GM12874 (cell line): ENCODE results near the gene TUBB3.

Experiments
- TF ChIP-seq, protein P1 (sequence below): IDR thresholded peaks from 2 replicates; pipeline ENCODE4 v1.5.1; 2011; ENCODE audit warnings: low read depth, mild to moderate bottlenecking, control low read depth, low read length, moderate library complexity; ENCODE audit not compliant: insufficient read depth

The TUBB3 gene

DNA sequence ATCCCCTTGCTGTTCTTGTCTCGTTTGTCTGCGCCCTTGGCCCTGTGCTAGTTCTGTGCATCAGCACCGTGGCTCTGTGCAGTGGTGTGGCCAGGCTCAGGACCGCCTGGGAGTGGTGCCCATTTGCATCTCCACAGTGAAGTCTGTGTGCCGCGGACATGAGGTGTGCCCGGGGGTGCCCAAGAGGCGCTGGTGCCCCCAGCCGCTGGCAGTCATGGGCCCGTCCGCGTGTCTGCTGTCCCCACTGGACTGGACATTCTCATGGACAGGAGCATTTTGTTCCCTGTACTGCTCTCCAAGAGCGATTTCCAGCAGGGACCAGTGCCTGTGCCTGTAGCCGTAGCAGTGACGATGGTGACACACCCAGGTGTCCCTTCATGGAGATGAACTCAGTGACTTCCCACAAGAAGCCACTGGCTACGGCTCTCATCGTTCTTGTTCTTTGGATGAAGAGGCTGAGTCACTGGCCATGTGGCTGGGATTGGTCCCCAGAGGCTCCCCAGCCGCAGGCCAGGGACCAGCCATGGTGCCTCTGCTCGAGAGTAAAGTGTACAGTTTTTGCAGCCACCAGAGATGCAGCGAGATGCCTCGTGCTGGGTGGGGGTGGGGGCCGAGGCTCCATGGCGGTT, 17.5 kb upstream of the TUBB3 start:
- TF ChIP-seq, protein P1, sequence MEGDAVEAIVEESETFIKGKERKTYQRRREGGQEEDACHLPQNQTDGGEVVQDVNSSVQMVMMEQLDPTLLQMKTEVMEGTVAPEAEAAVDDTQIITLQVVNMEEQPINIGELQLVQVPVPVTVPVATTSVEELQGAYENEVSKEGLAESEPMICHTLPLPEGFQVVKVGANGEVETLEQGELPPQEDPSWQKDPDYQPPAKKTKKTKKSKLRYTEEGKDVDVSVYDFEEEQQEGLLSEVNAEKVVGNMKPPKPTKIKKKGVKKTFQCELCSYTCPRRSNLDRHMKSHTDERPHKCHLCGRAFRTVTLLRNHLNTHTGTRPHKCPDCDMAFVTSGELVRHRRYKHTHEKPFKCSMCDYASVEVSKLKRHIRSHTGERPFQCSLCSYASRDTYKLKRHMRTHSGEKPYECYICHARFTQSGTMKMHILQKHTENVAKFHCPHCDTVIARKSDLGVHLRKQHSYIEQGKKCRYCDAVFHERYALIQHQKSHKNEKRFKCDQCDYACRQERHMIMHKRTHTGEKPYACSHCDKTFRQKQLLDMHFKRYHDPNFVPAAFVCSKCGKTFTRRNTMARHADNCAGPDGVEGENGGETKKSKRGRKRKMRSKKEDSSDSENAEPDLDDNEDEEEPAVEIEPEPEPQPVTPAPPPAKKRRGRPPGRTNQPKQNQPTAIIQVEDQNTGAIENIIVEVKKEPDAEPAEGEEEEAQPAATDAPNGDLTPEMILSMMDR: no peak

DNA sequence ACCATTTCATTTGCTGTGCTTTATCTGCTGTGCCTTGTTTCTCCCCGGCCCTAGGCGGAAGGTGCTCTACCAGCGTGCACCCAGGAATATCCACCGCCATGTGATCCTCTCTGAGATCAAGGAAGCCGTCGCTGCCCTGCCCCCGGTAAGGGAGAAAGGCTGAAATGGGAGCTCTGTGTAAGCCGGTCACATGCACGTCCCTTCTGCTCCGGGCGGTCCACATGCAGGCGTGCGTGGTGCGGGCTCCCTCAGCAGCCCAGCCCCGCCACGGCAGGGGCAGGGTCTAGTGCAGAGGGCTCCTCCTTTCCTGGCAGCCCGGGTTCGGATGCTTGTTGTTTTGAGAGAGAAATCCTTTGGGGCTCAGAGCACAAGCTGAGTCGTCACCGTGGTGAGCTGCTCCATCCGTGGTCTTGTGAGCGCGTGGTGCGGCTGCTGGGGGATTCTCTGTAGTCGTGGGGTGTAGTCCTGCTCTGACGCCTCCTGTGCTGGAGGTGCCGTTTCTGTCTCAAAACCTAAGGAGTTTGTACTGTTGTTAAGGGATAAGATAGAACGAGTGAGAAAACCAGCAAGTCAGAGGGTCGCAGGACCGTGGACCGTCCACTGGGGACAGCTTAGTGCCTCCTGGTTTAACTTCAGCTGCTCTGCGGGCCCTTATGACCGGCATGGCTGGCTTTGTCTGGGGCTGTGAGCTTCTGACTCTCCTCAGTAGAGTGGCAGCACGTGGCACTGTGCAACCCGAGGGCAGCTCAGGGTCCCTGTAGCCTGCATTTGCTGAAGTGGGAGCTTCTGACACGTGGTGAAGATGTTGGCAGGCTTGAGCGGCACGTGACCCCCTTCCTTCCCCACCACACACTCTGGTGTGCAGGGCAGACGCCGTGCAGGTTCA, 16.8 kb upstream of the TUBB3 start:
- TF ChIP-seq, protein P1: no peak

DNA sequence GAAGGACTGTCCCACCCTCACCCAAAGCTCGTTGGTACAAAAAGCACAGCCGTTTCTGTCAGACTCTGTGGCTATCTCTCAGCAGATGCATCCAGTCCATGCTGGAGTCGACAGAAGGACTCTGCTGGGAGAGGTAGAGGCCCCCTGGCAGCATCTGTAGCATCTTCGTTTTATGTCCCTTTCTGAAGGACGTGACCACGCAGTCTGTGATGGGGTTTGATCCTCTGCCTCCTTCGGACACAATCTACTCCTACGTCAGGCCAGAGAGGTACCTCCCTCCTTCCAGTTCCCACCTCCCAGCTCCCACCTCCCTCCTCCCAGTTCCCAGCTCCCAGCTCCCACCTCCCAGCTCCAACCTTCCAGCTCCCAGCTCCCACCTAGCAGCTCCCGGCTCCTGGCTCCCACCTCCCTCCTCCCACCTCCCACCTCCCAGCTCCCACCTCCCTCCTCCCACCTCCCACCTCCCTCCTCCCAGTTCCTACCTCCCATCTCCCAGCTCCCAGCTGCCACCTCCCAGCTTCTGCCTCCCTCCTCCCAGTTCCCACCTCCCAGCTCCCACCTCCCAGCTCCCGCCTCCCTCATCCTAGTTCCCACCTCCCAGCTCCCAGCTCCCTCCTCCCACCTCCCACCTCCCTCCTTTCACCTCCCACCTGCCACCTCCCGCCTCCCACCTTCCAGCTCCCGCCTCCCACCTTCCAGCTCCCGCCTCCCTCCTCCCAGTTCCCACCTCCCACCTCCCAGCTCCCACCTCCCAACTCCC, 15.9 kb upstream of the TUBB3 start:
- TF ChIP-seq, protein P1: no peak

DNA sequence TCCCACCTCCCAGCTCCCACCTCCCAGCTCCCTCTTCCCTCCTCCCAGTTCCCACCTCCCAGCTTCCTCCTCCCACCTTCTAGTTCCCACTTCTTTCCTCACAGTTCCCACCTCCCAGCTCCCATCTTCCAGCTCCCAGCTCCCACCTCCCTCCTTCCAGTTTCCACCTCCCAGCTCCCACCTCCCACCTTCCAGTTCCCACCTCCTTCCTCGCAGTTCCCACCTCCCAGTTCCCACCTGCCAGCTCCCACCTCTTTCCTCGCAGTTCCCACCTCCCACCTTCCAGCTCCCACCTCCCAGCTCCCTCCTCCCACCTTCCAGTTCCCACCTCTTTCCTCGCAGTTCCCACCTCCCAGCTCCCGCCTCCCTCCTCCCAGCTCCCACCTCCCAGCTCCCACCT, 14.9 kb upstream of the TUBB3 start:
- TF ChIP-seq, protein P1: no peak

DNA sequence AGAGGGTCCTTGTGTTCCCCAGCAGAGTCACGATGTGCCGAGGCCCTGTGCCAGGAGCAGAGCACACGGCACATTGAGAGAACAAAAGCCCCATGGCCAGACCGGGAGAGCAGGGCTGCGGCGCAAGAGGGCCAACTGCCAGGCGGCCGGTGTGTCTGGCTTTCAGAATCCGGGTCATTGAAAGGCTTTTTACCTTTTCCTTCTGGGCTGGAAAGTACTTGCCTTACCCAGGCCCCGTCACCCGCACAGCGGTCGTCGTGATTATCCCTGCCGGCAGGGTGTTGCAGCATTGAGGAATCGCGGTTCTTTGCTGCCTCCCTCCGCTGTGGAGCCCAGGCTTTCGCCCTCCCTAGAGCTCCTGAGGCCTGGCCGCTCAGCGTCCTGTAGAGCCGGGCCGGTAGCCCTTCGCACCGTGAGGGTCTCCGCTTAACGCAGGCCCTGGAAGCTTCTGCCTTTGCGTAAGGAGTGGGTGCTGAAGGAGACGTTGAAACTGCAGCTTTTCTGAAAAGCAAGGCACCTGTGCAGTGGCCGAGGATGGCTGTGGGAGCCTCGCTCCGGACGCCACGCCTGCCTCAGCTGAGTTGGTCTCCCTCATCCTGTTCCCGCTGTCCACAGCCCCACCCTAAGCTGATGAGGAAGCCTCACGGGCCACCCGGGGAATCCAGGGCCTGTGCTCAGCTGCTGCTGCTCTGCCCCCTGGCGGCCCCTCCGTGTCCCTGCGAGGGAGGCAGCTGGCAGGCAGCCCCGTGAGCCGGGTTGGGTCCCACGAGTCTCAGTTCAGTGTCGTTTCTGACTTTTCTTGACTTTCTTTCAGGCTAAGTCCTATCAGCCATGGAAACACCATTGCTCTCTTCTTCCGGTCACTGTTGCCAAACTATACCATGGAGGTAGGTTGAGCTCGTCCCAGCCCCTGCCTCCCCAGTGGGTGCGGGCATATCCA, 13.1 kb upstream of the TUBB3 start:
- TF ChIP-seq, protein P1: peak; percentile 95

DNA sequence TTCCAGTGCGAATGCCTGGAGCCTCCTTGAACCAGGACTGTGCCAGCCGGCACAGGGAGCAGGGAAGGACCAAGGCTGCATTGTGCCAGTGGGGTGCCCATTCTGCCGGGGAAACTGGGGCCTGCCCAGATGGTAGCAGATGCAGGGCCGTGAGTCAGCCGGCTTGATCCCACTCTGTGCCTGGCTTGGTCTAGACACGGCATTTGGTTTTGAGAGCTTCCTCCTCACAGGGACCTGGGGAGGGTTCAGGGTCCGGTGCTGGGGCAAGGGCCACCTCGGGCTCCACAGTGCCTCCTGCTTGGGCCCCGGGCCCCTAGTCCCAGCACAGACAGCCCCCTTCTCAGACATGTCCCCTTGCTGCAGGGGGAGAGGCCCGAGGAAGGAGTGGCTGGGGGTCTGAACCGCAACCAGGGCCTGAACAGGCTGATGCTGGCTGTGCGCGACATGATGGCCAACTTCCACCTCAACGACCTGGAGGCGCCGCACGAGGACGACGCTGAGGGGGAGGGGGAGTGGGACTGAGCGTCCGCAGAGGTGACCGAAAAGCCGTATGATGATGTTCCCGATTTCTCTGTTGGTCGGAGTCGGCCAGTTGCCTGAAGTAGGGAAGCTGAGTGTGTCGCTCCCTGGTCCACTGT, 12.3 kb upstream of the TUBB3 start:
- TF ChIP-seq, protein P1: no peak
